CD14-positive monocyte (primary cell): ENCODE data around the gene ASTN1. TPM values are rescaled to one million over a fixed set of nuclear protein-coding genes. Genes with fewer than 3 reads are reported as not detected.

ENCODE experiments used
- DNase-seq, 3 donors: peaks; one replicate each; pipeline ENCODE4 v3.0.0-alpha.2; 2011 to 2022
- H2AFZ ChIP-seq: 2 replicates; pipeline ENCODE4 v1.6.0; 2012; ENCODE audit warnings: mild to moderate bottlenecking, low read depth, low read length, inconsistent platforms; ENCODE audit not compliant: insufficient read depth, poor library complexity, severe bottlenecking
- H3K27ac ChIP-seq, 2 donors: 1 replicate in 1 of 2; 2 replicates in 1 of 2; pipeline ENCODE4 v1.5.1; 2012 to 2013; ENCODE audit warnings: low read length in 2 of 2, control low read depth in 1 of 2, inconsistent platforms in 1 of 2, low read depth in 1 of 2, mild to moderate bottlenecking in 1 of 2
- H3K27me3 ChIP-seq, 2 donors: one replicate each; pipeline versions ENCODE4 v1.6.0 to v1.6.1; 2011 to 2013; ENCODE audit warnings: low read length in 2 of 2; ENCODE audit not compliant: control insufficient read depth in 2 of 2, insufficient read depth in 2 of 2
- H3K36me3 ChIP-seq, 2 donors: replicated peaks in 1 of 2; 1 replicate in 1 of 2; 2 replicates in 1 of 2; pipeline versions ENCODE4 v1.5.1 to v1.6.1; 2012 to 2013; ENCODE audit warnings: low read length in 2 of 2, control low read depth in 1 of 2, inconsistent platforms in 1 of 2, mild to moderate bottlenecking in 1 of 2; ENCODE audit not compliant: insufficient read depth in 2 of 2, control insufficient read depth in 1 of 2
- H3K4me1 ChIP-seq, 2 donors: 1 replicate in 1 of 2; 2 replicates in 1 of 2; pipeline versions ENCODE4 v1.5.1 to v1.6.1; 2012 to 2013; ENCODE audit warnings: low read length in 2 of 2, control low read depth in 1 of 2, inconsistent platforms in 1 of 2, mild to moderate bottlenecking in 1 of 2, moderate library complexity in 1 of 2; ENCODE audit not compliant: insufficient read depth in 2 of 2, control insufficient read depth in 1 of 2
- H3K4me2 ChIP-seq: replicated peaks from 2 replicates; pipeline ENCODE3; 2012; ENCODE audit warnings: low read length, moderate library complexity, mild to moderate bottlenecking; ENCODE audit not compliant: poor library complexity, severe bottlenecking; ENCODE audit errors: extremely low read depth
- H3K4me3 ChIP-seq, 3 experiments: fragments of 200-600 bp in 1 of 3; sonication (generic) in 1 of 3; replicated peaks in 1 of 3; 1 replicate in 2 of 3; 2 replicates in 1 of 3; pipeline ENCODE4 v1.5.1; 2011 to 2013; ENCODE audit warnings: low read length in 3 of 3, mild to moderate bottlenecking in 3 of 3, control low read depth in 2 of 3, low read depth in 2 of 3, inconsistent platforms in 1 of 3, moderate library complexity in 1 of 3
- H3K79me2 ChIP-seq: 2 replicates; pipeline ENCODE4 v1.6.0; 2012; ENCODE audit warnings: mild to moderate bottlenecking, control low read depth, inconsistent platforms, low read length, moderate library complexity; ENCODE audit not compliant: insufficient read depth
- H3K9ac ChIP-seq: 2 replicates; pipeline ENCODE4 v1.6.0; 2017; ENCODE audit warnings: low read length, mild to moderate bottlenecking; ENCODE audit not compliant: insufficient read depth, poor library complexity, severe bottlenecking
- H3K9me3 ChIP-seq, 2 donors: replicated peaks in 1 of 2; 1 replicate in 1 of 2; 2 replicates in 1 of 2; pipeline versions ENCODE4 v1.5.1 to v1.6.1; 2012 to 2013; ENCODE audit warnings: low read length in 2 of 2, control low read depth in 1 of 2; ENCODE audit not compliant: control insufficient read depth in 1 of 2, insufficient read depth in 1 of 2
- H4K20me1 ChIP-seq: 2 replicates; pipeline ENCODE4 v1.6.0; 2012; ENCODE audit warnings: mild to moderate bottlenecking, low read length, control low read depth, moderate library complexity; ENCODE audit not compliant: insufficient read depth
- H3K27ac Mint-ChIP-seq, 7 donors: one replicate each; pipeline ENCODE4 v1.8.0; 2020; ENCODE audit warnings: mild to moderate bottlenecking in 7 of 7, mixed read lengths in 7 of 7, moderate library complexity in 6 of 7, inconsistent platforms in 2 of 7
- H3K27me3 Mint-ChIP-seq, 3 donors: one replicate each; pipeline ENCODE4 v1.8.0; 2021 to 2022; ENCODE audit warnings: low read depth in 3 of 3, mild to moderate bottlenecking in 3 of 3, mixed read lengths in 3 of 3, moderate library complexity in 3 of 3, inconsistent platforms in 1 of 3
- H3K36me3 Mint-ChIP-seq, 2 donors: one replicate each; pipeline ENCODE4 v1.8.0; 2020; ENCODE audit warnings: mixed read lengths in 2 of 2, inconsistent platforms in 1 of 2, mild to moderate bottlenecking in 1 of 2
- H3K4me1 Mint-ChIP-seq: one replicate; pipeline ENCODE4 v1.8.0; 2020; ENCODE audit warnings: mild to moderate bottlenecking, mixed read lengths
- H3K4me3 Mint-ChIP-seq, 2 donors: one replicate each; pipeline ENCODE4 v1.8.0; 2020; ENCODE audit warnings: mild to moderate bottlenecking in 2 of 2, mixed read lengths in 2 of 2, moderate library complexity in 1 of 2
- H3K9me3 Mint-ChIP-seq, 7 donors: one replicate each; pipeline ENCODE4 v1.8.0; 2020 to 2022; ENCODE audit warnings: mixed read lengths in 7 of 7, mild to moderate bottlenecking in 6 of 7, moderate library complexity in 6 of 7, inconsistent platforms in 2 of 7
- CTCF ChIP-seq: fragments of 200-600 bp; IDR thresholded peaks from one replicate; pipeline ENCODE4 v1.8.0; 2022; ENCODE audit warnings: antibody characterized with exemption, mild to moderate bottlenecking
- WGBS: methylation state at CpG from one replicate; pipeline ENCODE4 v1.1.5; 2013; ENCODE audit warnings: missing lambda C conversion rate; ENCODE audit not compliant: insufficient coverage; 5-methylcytosine and 5-hydroxymethylcytosine counted together
- intact Hi-C, 2 donors: fragments of 100-400 bp; cut with micrococcal nuclease; formaldehyde crosslinking; loops; one replicate each; pipeline versions ENCODE4 v1.15.0 to v1.15.1; 2023
- polyA plus RNA-seq, 3 donors: library from polyadenylated mRNA; depleted of rRNA in 1 of 3; unstranded in 2 of 3; stranded (reverse) in 1 of 3; fragments of 300-500 nt in 2 of 3; fragments of >200 nt in 1 of 3; fragmentation: Illumina TruSeq in 2 of 3; gene quantifications; 1 replicate in 2 of 3; 2 replicates in 1 of 3; pipeline ENCODE4 v1.2.3, GENCODE V29; 2012 to 2021

The ASTN1 gene
- polyA plus RNA-seq, 3 donors: not detected

GRCh38 chr1:177021687-177022086 is 142.8 kb downstream of the ASTN1 start:
- WGBS: no CpG with 5 or more reads among the region's 2 CpGs

DNA sequence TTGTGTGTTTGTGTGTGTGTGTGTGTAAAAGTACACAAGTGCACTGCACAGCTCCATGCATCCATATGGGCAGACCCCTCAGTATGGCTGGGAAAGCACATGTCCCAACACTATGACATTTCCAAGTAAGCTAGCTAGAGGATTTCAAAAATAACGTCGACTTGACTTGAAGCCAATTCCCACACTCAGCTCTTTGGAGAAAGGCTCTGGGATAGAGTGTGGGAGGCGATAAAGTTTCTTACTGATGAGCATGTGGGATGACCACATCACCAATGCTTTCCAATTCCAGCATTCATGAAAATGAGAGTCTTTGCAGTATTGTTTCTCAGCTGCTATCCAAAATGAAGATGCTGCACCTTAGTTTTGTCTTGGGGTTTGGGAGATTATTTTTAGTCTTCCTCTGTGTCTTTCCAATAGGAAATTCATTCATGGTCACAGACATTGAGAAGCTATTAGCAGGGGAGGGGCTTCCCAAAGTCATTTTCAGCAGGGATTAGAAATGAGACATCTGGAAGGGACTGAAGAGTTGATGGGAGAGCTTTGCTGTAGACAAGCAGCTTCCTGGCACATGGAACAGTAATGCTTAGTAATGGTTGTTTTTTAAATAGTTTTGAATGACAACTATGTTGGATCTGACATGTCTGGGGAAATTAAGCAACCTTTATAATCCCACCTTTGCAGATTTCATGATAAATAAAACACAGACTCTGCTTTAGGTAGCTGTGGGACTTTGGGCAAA is 143.5 kb downstream of the ASTN1 start:
- Histone ChIP-seq H3K79me2 (no peaks in the 10 kb centered on the region), H3K4me3 (no peak overlapping the region), H2AFZ (no peak overlapping the region), H4K20me1 (no peaks in the 10 kb centered on the region), H3K27me3 (no peaks in the 10 kb centered on the region), H3K4me1 (no peaks in the 10 kb centered on the region), H3K4me2 (no peak overlapping the region), H3K36me3 (no peaks in the 10 kb centered on the region), H3K27ac (no peak overlapping the region), H3K9me3 (peaks cover 0 to 7% of the 10 kb centered on the region in 2 donors), H3K9ac (no peak overlapping the region)
- intact Hi-C loops: no loop called here
- no peak for DNase-seq
- no CpG with 5 or more reads among the region's 3 CpGs for WGBS
- H3K27me3 Mint-ChIP-seq: no peaks in the 10 kb centered on the region
- no peaks in the 10 kb centered on the region for H3K4me1 Mint-ChIP-seq
- H3K27ac Mint-ChIP-seq: no peak overlapping the region
- TF ChIP-seq CTCF: no peak
- no peaks in the 10 kb centered on the region for H3K36me3 Mint-ChIP-seq
- peaks cover 0 to 17% (median 4%) of the 10 kb centered on the region in 7 donors for H3K9me3 Mint-ChIP-seq
- no peak overlapping the region for H3K4me3 Mint-ChIP-seq

More at GRCh38 chr1:177021687-177022086, 142.8 kb downstream of the ASTN1 start:
- Mint-ChIP-seq H3K4me1 (no peaks in the 10 kb centered on the region), H3K9me3 (peaks cover 0 to 20% (median 6%) of the 10 kb centered on the region in 7 donors), H3K27me3 (no peaks in the 10 kb centered on the region), H3K27ac (no peak overlapping the region), H3K36me3 (no peaks in the 10 kb centered on the region), H3K4me3 (no peak overlapping the region)
- H3K27ac ChIP-seq: no peak overlapping the region
- H3K9ac ChIP-seq: no peak overlapping the region
- peaks cover 0 to 7% of the 10 kb centered on the region in 2 donors for H3K9me3 ChIP-seq
- no peaks in the 10 kb centered on the region for H3K27me3 ChIP-seq
- no peak overlapping the region for H2AFZ ChIP-seq
- no peaks in the 10 kb centered on the region for H3K79me2 ChIP-seq
- H3K4me2 ChIP-seq: no peak overlapping the region
- TF ChIP-seq CTCF: no peak
- H3K4me1 ChIP-seq: no peaks in the 10 kb centered on the region
- H3K4me3 ChIP-seq: no peak overlapping the region
- no peaks in the 10 kb centered on the region for H4K20me1 ChIP-seq
- intact Hi-C loops: no loop called here
- H3K36me3 ChIP-seq: no peaks in the 10 kb centered on the region
- DNase-seq: no peak
